Posterior vena cava (tissue), 2 donors: Measurements from ENCODE around the gene ROGDI. TPM values are rescaled to one million over a fixed set of nuclear protein-coding genes. Genes with fewer than 3 reads are reported as not detected.

ENCODE experiments used
- DNase-seq: peaks from one replicate; pipeline ENCODE4 v3.0.0-alpha.2; 2020; ENCODE audit warnings: low spot score
- intact Hi-C, 2 donors: fragments of 100-400 bp; cut with DNase I; formaldehyde crosslinking; loops; one replicate each; pipeline versions ENCODE4 v1.14.1 to v1.14.2; 2022 to 2023
- total RNA-seq, 2 donors: library from RNA; stranded (reverse); fragmentation: NEBNext Ultra II Directional; extraction: Animal tissue kit (Norgen Biotek cat#: 25700); gene quantifications; one replicate each; pipeline ENCODE4 v1.2.1, GENCODE V29; 2021
- donor health status: DM: yes; HTN: yes; CAD: no.
- donor health status: DM: yes; HTN: yes; CAD: no.

The ROGDI gene
- total RNA-seq, 2 donors from 2014 or later, result 12.9 to 23.5 TPM

GRCh38 chr16:4776141-4776705 lies 26.2 kb downstream of the ROGDI start:
- no peak for DNase-seq

GRCh38 chr16:4775005-4775404 lies 27.4 kb downstream of the ROGDI start:
- intact Hi-C loops, result no loop called here
- DNase-seq, result no peak

More at GRCh38 chr16:4776141-4776705, 26.2 kb downstream of the ROGDI start:
- intact Hi-C loops, result no loop called here

GRCh38 chr16:4772351-4772750 lies 30.1 kb downstream of the ROGDI start:
- DNase-seq, result no peak
- intact Hi-C loops, result no loop called here

GRCh38 chr16:4771646-4772045 lies 30.8 kb downstream of the ROGDI start:
- intact Hi-C loops, result no loop called here

GRCh38 chr16:4769306-4769638 lies 33.2 kb downstream of the ROGDI start:
- no peak for DNase-seq
- intact Hi-C loops, result loop anchor here in 1 of 2 donors (10.0 kb wide), 1 partner anchor 176 kb away; no protein-coding TSS in a partner anchor

More at GRCh38 chr16:4771646-4772045, 30.8 kb downstream of the ROGDI start:
- DNase-seq, result no peak

GRCh38 chr16:4768549-4769305 lies 33.7 kb downstream of the ROGDI start:
- intact Hi-C loops, result loop anchor here in 1 of 2 donors (10.0 kb wide), 1 partner anchor 176 kb away; no protein-coding TSS in a partner anchor
- peak; percentile 99 for DNase-seq

GRCh38 chr16:4767872-4768548 lies 34.4 kb downstream of the ROGDI start:
- DNase-seq, result no peak
- intact Hi-C loops, result loop anchor here in 1 of 2 donors (10.0 kb wide), 1 partner anchor 177 kb away; no protein-coding TSS in a partner anchor

GRCh38 chr16:4766875-4767628 lies 35.4 kb downstream of the ROGDI start, which contains the start of gene ZNF500:
TSS of gene ZNF500 (minus strand) at chr16:4767162. CDS start at chr16:4765978, 1,184 bp downstream.
- DNase-seq, result peak; percentile 99
- intact Hi-C loops, result loop anchor here in 1 of 2 donors (10.0 kb wide), 1 partner anchor 178 kb away; no protein-coding TSS in a partner anchor

GRCh38 chr16:4765511-4766474 lies 36.6 kb downstream of the ROGDI start:
- DNase-seq, result no peak
- intact Hi-C loops, result loop anchor here in 1 of 2 donors (10.0 kb wide), 1 partner anchor 179 kb away; no protein-coding TSS in a partner anchor

GRCh38 chr16:4763791-4764190 lies 38.6 kb downstream of the ROGDI start:
- DNase-seq, result no peak
- intact Hi-C loops, result loop anchor here in 1 of 2 donors (10.0 kb wide), 1 partner anchor 181 kb away; no protein-coding TSS in a partner anchor

- intact Hi-C loops, result loop anchor here in 1 of 2 donors (10.0 kb wide), 1 partner anchor 183 kb away; no protein-coding TSS in a partner anchor
- DNase-seq, result no peak
These were observed 40.2 kb downstream of the ROGDI start for GRCh38 chr16:4762205-4762604.

GRCh38 chr16:4760221-4760910 lies 42.1 kb downstream of the ROGDI start:
- intact Hi-C loops, result loop anchor here in 1 of 2 donors (10.0 kb wide), 1 partner anchor 184 kb away; no protein-coding TSS in a partner anchor
- DNase-seq, result no peak

GRCh38 chr16:4755687-4756086 lies 46.7 kb downstream of the ROGDI start:
- intact Hi-C loops, result no loop called here
- no peak for DNase-seq

GRCh38 chr16:4754865-4755264 lies 47.6 kb downstream of the ROGDI start:
- no peak for DNase-seq
- intact Hi-C loops, result no loop called here

- intact Hi-C loops, result no loop called here
- DNase-seq, result no peak
These were observed 49.2 kb downstream of the ROGDI start for GRCh38 chr16:4753227-4753626.

- intact Hi-C loops, result no loop called here
- no peak for DNase-seq
These were observed 49.9 kb downstream of the ROGDI start for GRCh38 chr16:4752351-4753100.

- DNase-seq, result no peak
- intact Hi-C loops, result loop anchor here in 1 of 2 donors (2.0 kb wide), 1 partner anchor 42 kb away; no protein-coding TSS in a partner anchor
These were observed 51.5 kb downstream of the ROGDI start for GRCh38 chr16:4750896-4751295.
